Mesenchymal stem cell (in vitro differentiated cells and primary cell): ENCODE measurements around the gene MKLN1.

Source experiments
- DNase-seq: peaks from one replicate; pipeline ENCODE4 v3.0.0-alpha.2; 2013
- H2AFZ ChIP-seq: one replicate; pipeline ENCODE4 v1.6.1; 2013; ENCODE audit warnings: low read depth, mild to moderate bottlenecking, control low read depth, inconsistent platforms, low read length, moderate library complexity
- H2AK5ac ChIP-seq: 2 replicates; pipeline ENCODE4 v1.6.1; 2013; ENCODE audit warnings: low read length, moderate library complexity, mild to moderate bottlenecking, inconsistent platforms; ENCODE audit not compliant: severe bottlenecking
- H2BK120ac ChIP-seq: one replicate; pipeline ENCODE4 v1.6.1; 2013; ENCODE audit warnings: low read depth, mild to moderate bottlenecking, inconsistent platforms, low read length, moderate library complexity
- H2BK12ac ChIP-seq, 2 experiments: one replicate each; pipeline ENCODE4 v1.6.1; 2013; ENCODE audit warnings: inconsistent platforms in 2 of 2, low read length in 2 of 2, mild to moderate bottlenecking in 2 of 2, moderate library complexity in 2 of 2, control low read depth in 1 of 2
- H2BK15ac ChIP-seq: one replicate; pipeline ENCODE4 v1.6.1; 2013; ENCODE audit warnings: mild to moderate bottlenecking, low read depth, inconsistent platforms; ENCODE audit not compliant: poor library complexity, severe bottlenecking
- H2BK5ac ChIP-seq: 2 replicates; pipeline ENCODE4 v1.6.1; 2013; ENCODE audit warnings: low read depth, mild to moderate bottlenecking, low read length, control low read depth, inconsistent platforms; ENCODE audit not compliant: poor library complexity, severe bottlenecking
- H3K14ac ChIP-seq, 2 experiments: one replicate each; pipeline ENCODE4 v1.6.1; 2013; ENCODE audit warnings: inconsistent platforms in 2 of 2, low read length in 2 of 2, control low read depth in 1 of 2, mild to moderate bottlenecking in 1 of 2, moderate library complexity in 1 of 2
- H3K18ac ChIP-seq, 2 experiments: one replicate each; pipeline ENCODE4 v1.6.1; 2013; ENCODE audit warnings: inconsistent platforms in 2 of 2, low read length in 2 of 2, control low read depth in 1 of 2, low read depth in 1 of 2, mild to moderate bottlenecking in 1 of 2
- H3K23ac ChIP-seq, 2 experiments: one replicate each; pipeline ENCODE4 v1.6.1; 2013; ENCODE audit warnings: inconsistent platforms in 2 of 2, low read length in 2 of 2, mild to moderate bottlenecking in 2 of 2, moderate library complexity in 2 of 2, control low read depth in 1 of 2
- H3K27ac ChIP-seq: 2 replicates; pipeline ENCODE4 v1.5.1; 2013; ENCODE audit warnings: mild to moderate bottlenecking, moderate library complexity, low read length, control low read depth, inconsistent platforms; ENCODE audit not compliant: poor library complexity, severe bottlenecking
- H3K27me3 ChIP-seq, 2 experiments: 2 replicates each; pipeline versions ENCODE4 v1.6.1 to v1.7.0; 2013; ENCODE audit warnings: low read length in 2 of 2, mild to moderate bottlenecking in 2 of 2, moderate library complexity in 2 of 2, control low read depth in 1 of 2, inconsistent platforms in 1 of 2; ENCODE audit not compliant: control insufficient read depth in 1 of 2, insufficient read depth in 1 of 2
- H3K36me3 ChIP-seq, 2 experiments: 2 replicates each; pipeline versions ENCODE4 v1.6.1 to v1.7.0; 2013; ENCODE audit warnings: low read length in 2 of 2, control low read depth in 1 of 2, inconsistent platforms in 1 of 2, low read depth in 1 of 2, mild to moderate bottlenecking in 1 of 2; ENCODE audit not compliant: insufficient read depth in 2 of 2, control insufficient read depth in 1 of 2
- H3K4ac ChIP-seq, 2 experiments: one replicate each; pipeline ENCODE4 v1.6.1; 2013; ENCODE audit warnings: inconsistent platforms in 2 of 2, low read length in 2 of 2, mild to moderate bottlenecking in 2 of 2, moderate library complexity in 2 of 2, control low read depth in 1 of 2, low read depth in 1 of 2
- H3K4me1 ChIP-seq: 2 replicates; pipeline ENCODE4 v1.6.1; 2013; ENCODE audit warnings: low read depth, low read length, control low read depth; ENCODE audit not compliant: control insufficient read depth, insufficient read depth
- H3K4me2 ChIP-seq: 2 replicates; pipeline ENCODE4 v1.6.1; 2013; ENCODE audit warnings: low read length, mild to moderate bottlenecking, inconsistent platforms; ENCODE audit not compliant: poor library complexity, severe bottlenecking
- H3K4me3 ChIP-seq, 2 experiments: 2 replicates each; pipeline versions ENCODE4 v1.5.1 to v1.7.0; 2013; ENCODE audit warnings: low read length in 2 of 2, mild to moderate bottlenecking in 2 of 2, control low read depth in 1 of 2, low read depth in 1 of 2; ENCODE audit not compliant: insufficient read depth in 1 of 2
- H3K79me1 ChIP-seq: replicated peaks from 2 replicates; pipeline ENCODE4 v1.6.1; 2013; ENCODE audit warnings: mild to moderate bottlenecking, control low read depth, low read length, inconsistent platforms; ENCODE audit not compliant: poor library complexity, severe bottlenecking
- H3K9ac ChIP-seq: 2 replicates; pipeline ENCODE4 v1.7.0; 2013; ENCODE audit warnings: mild to moderate bottlenecking, low read length, moderate library complexity
- H3K9me3 ChIP-seq: 2 replicates; pipeline ENCODE4 v1.7.0; 2013; ENCODE audit warnings: mild to moderate bottlenecking, low read length; ENCODE audit not compliant: control insufficient read depth
- H4K8ac ChIP-seq: one replicate; pipeline ENCODE4 v1.6.1; 2013; ENCODE audit warnings: inconsistent platforms, mild to moderate bottlenecking, low read length, moderate library complexity
- H4K91ac ChIP-seq: one replicate; pipeline ENCODE4 v1.6.1; 2013; ENCODE audit warnings: mild to moderate bottlenecking, low read length, inconsistent platforms
- WGBS: methylation state at CpG from one replicate; pipeline ENCODE4 v1.1.7; 2013; ENCODE audit warnings: mixed read lengths; 5-methylcytosine and 5-hydroxymethylcytosine counted together

Gene MKLN1

GRCh38 chr7:131322061-131322460, 5.6 kb upstream of the MKLN1 start:
- Histone ChIP-seq H3K18ac (no peak overlapping the region), H3K9ac (no peak overlapping the region), H2AFZ (no peak overlapping the region), H3K9me3 (no peaks in the 10 kb centered on the region), H3K4me3 (no peak overlapping the region), H3K4me1 (peaks cover 3% of the 10 kb centered on the region), H2BK5ac (no peak overlapping the region), H3K4me2 (no peak overlapping the region), H3K27ac (no peak overlapping the region), H3K79me1 (no peaks in the 10 kb centered on the region), H3K36me3 (peaks cover 0 to 16% of the 10 kb centered on the region in 2 experiments), H2AK5ac (no peak overlapping the region), H4K8ac (no peak overlapping the region), H4K91ac (no peak overlapping the region), H3K14ac (no peak overlapping the region), H2BK15ac (no peak overlapping the region), H3K27me3 (no peaks in the 10 kb centered on the region), H2BK12ac (no peak overlapping the region), H2BK120ac (no peak overlapping the region), H3K23ac (no peak overlapping the region), H3K4ac (no peak overlapping the region)
- DNase-seq: no peak
- WGBS: no CpG with 5 or more reads among the region's 1 CpG

- Histone ChIP-seq H2BK12ac (no peak overlapping the region), H4K91ac (no peak overlapping the region), H3K27me3 (no peaks in the 10 kb centered on the region), H4K8ac (no peak overlapping the region), H2AK5ac (no peak overlapping the region), H3K4me3 (no peak overlapping the region), H3K14ac (no peak overlapping the region), H3K18ac (no peak overlapping the region), H2AFZ (no peak overlapping the region), H3K9me3 (no peaks in the 10 kb centered on the region), H2BK120ac (no peak overlapping the region), H2BK15ac (no peak overlapping the region), H3K4ac (no peak overlapping the region), H3K4me2 (no peak overlapping the region), H3K4me1 (peaks cover 3% of the 10 kb centered on the region), H3K36me3 (peaks cover 0 to 16% of the 10 kb centered on the region in 2 experiments), H3K27ac (no peak overlapping the region), H3K9ac (no peak overlapping the region), H3K23ac (no peak overlapping the region), H2BK5ac (no peak overlapping the region), H3K79me1 (no peaks in the 10 kb centered on the region)
- DNase-seq: no peak
- 84% methylated on average over 6 of the region's 7 CpGs for WGBS
Measured at GRCh38 chr7:131322861-131323260, 4.8 kb upstream of the MKLN1 start.

GRCh38 chr7:131325179-131325840, 2.4 kb upstream of the MKLN1 start:
- H3K14ac ChIP-seq: no peak overlapping the region
- peaks cover 0 to 16% of the 10 kb centered on the region in 2 experiments for H3K36me3 ChIP-seq
- H3K18ac ChIP-seq: no peak overlapping the region
- WGBS: over 99% methylated on average over 5 of the region's 5 CpGs
- H3K79me1 ChIP-seq: no peaks in the 10 kb centered on the region
- H4K8ac ChIP-seq: no peak overlapping the region
- H2BK120ac ChIP-seq: no peak overlapping the region
- no peak overlapping the region for H3K4ac ChIP-seq
- H3K9ac ChIP-seq: peak overlapping the region; percentile 58
- no peak overlapping the region for H3K27ac ChIP-seq
- no peak overlapping the region for H3K4me2 ChIP-seq
- no peaks in the 10 kb centered on the region for H3K9me3 ChIP-seq
- no peak overlapping the region for H4K91ac ChIP-seq
- DNase-seq: peak; percentile 39
- H3K23ac ChIP-seq: no peak overlapping the region
- no peak overlapping the region for H3K4me3 ChIP-seq
- no peak overlapping the region for H2BK15ac ChIP-seq
- no peaks in the 10 kb centered on the region for H3K27me3 ChIP-seq
- no peak overlapping the region for H2BK5ac ChIP-seq
- H3K4me1 ChIP-seq: peaks cover 4% of the 10 kb centered on the region
- no peak overlapping the region for H2AFZ ChIP-seq
- no peak overlapping the region for H2AK5ac ChIP-seq
- H2BK12ac ChIP-seq: no peak overlapping the region

- Histone ChIP-seq H3K79me1 (no peaks in the 10 kb centered on the region), H3K4me2 (peak overlapping the region; percentile 81), H3K18ac (no peak overlapping the region), H2BK15ac (no peak overlapping the region), H3K9ac (peak overlapping the region; percentile 96), H3K27me3 (no peaks in the 10 kb centered on the region), H3K4me1 (peaks cover 4% of the 10 kb centered on the region), H2BK5ac (no peak overlapping the region), H2BK12ac (no peak overlapping the region), H3K4ac (no peak overlapping the region), H3K36me3 (peaks cover 0 to 13% of the 10 kb centered on the region in 2 experiments), H3K23ac (no peak overlapping the region), H2AK5ac (no peak overlapping the region), H4K8ac (no peak overlapping the region), H3K9me3 (no peaks in the 10 kb centered on the region), H2BK120ac (no peak overlapping the region), H2AFZ (no peak overlapping the region), H3K14ac (no peak overlapping the region), H4K91ac (no peak overlapping the region), H3K27ac (no peak overlapping the region), H3K4me3 (peak overlapping the region in 1 of 2 experiments; percentile 99)
- 94% methylated on average over 4 of the region's 6 CpGs for WGBS
- no peak for DNase-seq
Measured at GRCh38 chr7:131326576-131326975, 1.1 kb upstream of the MKLN1 start.
